Activated T-cell treated with anti-CD3 and anti-CD28 coated beads, Interleukin-2, amount 50 U/mL, for 48 hours (primary cell): ENCODE measurements around the gene TAS2R14.

Experiments used
- DNase-seq, 2 experiments: peaks; one replicate each; pipeline ENCODE4 v3.0.0-alpha.2; 2020

TAS2R14 gene

GRCh38 chr12:10901427-10901826 is 37.6 kb downstream of the TAS2R14 start:
- DNase-seq: no peak

GRCh38 chr12:10900972-10901371 is 38.1 kb downstream of the TAS2R14 start:
- DNase-seq: no peak

GRCh38 chr12:10900530-10900929 is 38.5 kb downstream of the TAS2R14 start:
- no peak for DNase-seq

GRCh38 chr12:10896854-10897253 is 42.2 kb downstream of the TAS2R14 start:
- DNase-seq: no peak

- DNase-seq: no peak
These were observed 47.1 kb downstream of the TAS2R14 start for GRCh38 chr12:10891937-10892336.

GRCh38 chr12:10889226-10889625 is 49.8 kb downstream of the TAS2R14 start:
- DNase-seq: no peak
